Astrocyte of the spinal cord (primary cell): Measurements from ENCODE around the gene STX4.

Experiments
- DNase-seq: peaks from one replicate; pipeline ENCODE4 v3.0.0; 2011; ENCODE audit warnings: low read depth, low spot score
- H3K4me3 ChIP-seq: 2 replicates; pipeline ENCODE4 v1.5.1; 2011; ENCODE audit warnings: low read depth, mild to moderate bottlenecking, low read length, moderate library complexity
- CTCF ChIP-seq: IDR thresholded peaks from 2 replicates; pipeline ENCODE4 v1.5.1; 2012; ENCODE audit warnings: low read depth, mild to moderate bottlenecking, low read length, inconsistent platforms
- in situ Hi-C: cut with HindIII; loops from 2 replicates; pipeline ENCODE4 v1.10.0; 2017; ENCODE audit warnings: low sequenced_read_pairs

Gene STX4

GRCh38 chr16:31087481-31087880 lies 54.1 kb downstream of the STX4 start:
- in situ Hi-C loops, result no loop called here
- H3K4me3 ChIP-seq, result no peak overlapping the region
- TF ChIP-seq CTCF, result no peak
- DNase-seq, result no peak

- TF ChIP-seq CTCF, result no peak
- no peak overlapping the region for H3K4me3 ChIP-seq
- in situ Hi-C loops, result no loop called here
- DNase-seq, result no peak
Observed at GRCh38 chr16:31087971-31088370, 54.6 kb downstream of the STX4 start.

- DNase-seq, result no peak
- in situ Hi-C loops, result no loop called here
- TF ChIP-seq CTCF, result no peak
- no peak within 1 kb of the TSS for H3K4me3 ChIP-seq
Observed at GRCh38 chr16:31088459-31089183, 55.3 kb downstream of the STX4 start, which contains the start of gene PRSS53. Gene PRSS53 (minus strand): TSS chr16:31088943. CDS start chr16:31088809, 134 bp downstream.

GRCh38 chr16:31089199-31089598 lies 55.8 kb downstream of the STX4 start:
- in situ Hi-C loops, result no loop called here
- no peak for DNase-seq
- TF ChIP-seq CTCF, result no peak
- no peak overlapping the region for H3K4me3 ChIP-seq
